ENCODE measurements around the gene TMEM80. TPM values are rescaled to one million over a fixed set of nuclear protein-coding genes. Genes with fewer than 3 reads are reported as not detected.

The TMEM80 gene
- total and polyA plus RNA-seq, 2 of the 4 experiments (the other 2 are of a cell fraction), result 5.6 to 21.7 TPM

GRCh38 chr11:745428-745827 lies 49.8 kb downstream of the TMEM80 start:
- dilution Hi-C loops (cut with HindIII; ENCODE audit: low sequenced_read_pairs, unreplicated experiment), result no loop called here
- no peak overlapping the region for H2AFZ ChIP-seq (replicated peaks; ENCODE audit: low read length, poor library complexity)
- H2AK5ac ChIP-seq (ENCODE audit: low read depth, low read length), result no peak overlapping the region
- H2BK5ac ChIP-seq (ENCODE audit: low read depth, low read length, poor library complexity, severe bottlenecking), result no peak overlapping the region
- H2BK120ac ChIP-seq (ENCODE audit: low read depth, low read length), result no peak overlapping the region
- peaks cover 20% of the 10 kb centered on the region for H4K20me1 ChIP-seq (ENCODE audit: insufficient read depth, low read length)
- no peak overlapping the region for H3K9ac ChIP-seq (ENCODE audit: low read depth, low read length)
- H3K4me2 ChIP-seq (ENCODE audit: low read depth, low read length), result no peak overlapping the region
- H3K9me3 ChIP-seq (ENCODE audit: control insufficient read depth, insufficient read depth, low read length), result no peaks in the 10 kb centered on the region
- DNase-seq (no peak), ATAC-seq (ENCODE audit: low read depth) (no peak)
- H3K79me1 ChIP-seq (ENCODE audit: low read depth in 1 of 2, low read length in 2 of 2), result peaks cover 14 to 32% of the 10 kb centered on the region in 2 experiments; a peak in 3 of 4 replicates
- no peaks in the 10 kb centered on the region; the same call in 1 of the 2 replicates for H3K36me3 ChIP-seq (ENCODE audit: control insufficient read depth, insufficient read depth, low read length)
- no peak overlapping the region for H2BK20ac ChIP-seq (ENCODE audit: low read depth, low read length)
- no peak overlapping the region for H3K4ac ChIP-seq (ENCODE audit: low read depth, low read length)
- H3K18ac ChIP-seq (ENCODE audit: low read depth, low read length), result no peak overlapping the region
- H3K56ac ChIP-seq (ENCODE audit: extremely low read depth, insufficient read depth, low read length), result no peak overlapping the region
- H3K14ac ChIP-seq (replicated peaks; ENCODE audit: low read depth, low read length), result no peak overlapping the region
- ChIA-PET POLR2A (ENCODE audit: unreplicated experiment) (no interaction called here), CTCF (no interaction called here)
- no peaks in the 10 kb centered on the region for H3K27me3 ChIP-seq (ENCODE audit: control insufficient read depth, insufficient read depth, low read length)
- H3K4me3 ChIP-seq (ENCODE audit: insufficient read depth, low read depth, low read length), result no peak overlapping the region
- H3K27ac ChIP-seq (ENCODE audit: insufficient read depth, low read length), result no peak overlapping the region
- no peak overlapping the region for H4K91ac ChIP-seq (ENCODE audit: insufficient read depth, low read depth, low read length)
- H3K23ac ChIP-seq (ENCODE audit: low read depth, low read length), result no peak overlapping the region
- peaks cover 18% of the 10 kb centered on the region for H3K9me1 ChIP-seq (ENCODE audit: insufficient read depth, low read length)
- no CpG with 5 or more reads among the region's 1 CpG for WGBS, 2 experiments (ENCODE audit: extremely low coverage in 2 of 2, insufficient read length in 1 of 2)
- no peak overlapping the region for H4K5ac ChIP-seq (ENCODE audit: low read depth, low read length)
- no peak overlapping the region for H2AK9ac ChIP-seq (replicated peaks; ENCODE audit: low read depth, low read length, poor library complexity)
- H4K8ac ChIP-seq (ENCODE audit: low read depth in 2 of 2, low read length in 2 of 2), result no peak overlapping the region
- intact Hi-C loops (cut with micrococcal nuclease), result no loop called here
- in situ Hi-C loops (cut with MboI; ENCODE audit: low sequenced_read_pairs), result no loop called here
- BruUV-seq (replicated peaks), result no TSS peak
- H3K4me1 ChIP-seq (ENCODE audit: control insufficient read depth, insufficient read depth, low read length), result peaks cover 11% of the 10 kb centered on the region
- no peak for TF ChIP-seq POLR2A (IDR thresholded peaks at IDR 0.05; ENCODE audit: low read depth, low read length)
- TF ChIP-seq SMC3 (IDR thresholded peaks at IDR 0.05; ENCODE audit: low read depth, low read length), result no peak
- no peak overlapping the region for H2BK15ac ChIP-seq (ENCODE audit: low read depth, low read length)
